Upper lobe of left lung (tissue), 4 donors: Measurements from ENCODE around the gene CMPK2.

Experiments used
- CTCF ChIP-seq, 6 experiments: fragments of 450-650 bp in 4 of 6; fragments of 200-600 bp in 2 of 6; sonication (generic) in 2 of 6; IDR thresholded peaks; one replicate each; pipeline ENCODE4 v1.5.1; 2016 to 2019; ENCODE audit warnings: antibody characterized with exemption in 6 of 6
- POLR2A ChIP-seq, 4 donors: fragments of 450-650 bp; IDR thresholded peaks; one replicate each; pipeline ENCODE4 v1.5.1; 2016 to 2017; ENCODE audit warnings: antibody characterized with exemption in 4 of 4, mild to moderate bottlenecking in 2 of 4
- POLR2AphosphoS5 ChIP-seq, 2 donors: sonication (generic); formaldehyde crosslinking; IDR thresholded peaks; one replicate each; pipeline ENCODE4 v1.5.1; 2017; ENCODE audit warnings: antibody characterized with exemption in 2 of 2

GRCh38 chr2:6909431-6910385 is 44.0 kb upstream of the CMPK2 start:
- TF ChIP-seq POLR2A (IDR thresholded peaks at IDR 0.05) (no peak), CTCF (IDR thresholded peaks at IDR 0.05) (no peak), POLR2AphosphoS5 (IDR thresholded peaks at IDR 0.05) (no peak)
